Heart right ventricle (tissue), 16 donors: Measurements from ENCODE around the gene TMEFF2. TPM values are rescaled to one million over a fixed set of nuclear protein-coding genes. Genes with fewer than 3 reads are reported as not detected.
A peak's percentile ranks its signal among the peaks of the same experiment; 100 is the strongest.

Experiments used
- ATAC-seq, 8 donors: fragments of 200-7000 bp; cut with Tn5 transposase; one replicate each; pipeline ENCODE4 v1.9.1; 2020; ENCODE audit warnings: mild to moderate bottlenecking in 8 of 8, moderate library complexity in 8 of 8, moderate number of reproducible peaks in 1 of 8
- DNase-seq, 2 donors: peaks; one replicate each; pipeline ENCODE4 v3.0.0-alpha.2; 2020
- H3K27ac ChIP-seq, 10 donors: fragments of 200-600 bp; sonication (generic) in 2 of 10; one replicate each; pipeline versions ENCODE4 v1.5.0 to v1.8.0; 2020 to 2022; ENCODE audit warnings: mild to moderate bottlenecking in 3 of 10
- H3K27me3 ChIP-seq, 7 donors: fragments of 200-600 bp; one replicate each; pipeline ENCODE4 v1.8.0; 2021 to 2022; ENCODE audit warnings: mild to moderate bottlenecking in 2 of 7
- H3K36me3 ChIP-seq, 9 donors: fragments of 200-600 bp; sonication (generic) in 1 of 9; one replicate each; pipeline versions ENCODE4 v1.5.0 to v1.8.0; 2020 to 2022; ENCODE audit warnings: mild to moderate bottlenecking in 2 of 9
- H3K4me1 ChIP-seq, 9 donors: fragments of 200-600 bp; sonication (generic) in 1 of 9; one replicate each; pipeline versions ENCODE4 v1.5.0 to v1.8.0; 2020 to 2022; ENCODE audit warnings: mild to moderate bottlenecking in 4 of 9
- H3K4me3 ChIP-seq, 10 donors: fragments of 200-600 bp; sonication (generic) in 2 of 10; one replicate each; pipeline versions ENCODE4 v1.5.0 to v1.8.0; 2020 to 2022; ENCODE audit warnings: mild to moderate bottlenecking in 7 of 10, moderate library complexity in 2 of 10
- H3K9me3 ChIP-seq, 11 donors: fragments of 200-600 bp in 10 of 11; sonication (generic) in 2 of 11; one replicate each; pipeline versions ENCODE4 v1.5.0 to v1.8.0; 2013 to 2022; ENCODE audit warnings: mild to moderate bottlenecking in 2 of 11, control low read depth in 1 of 11, moderate library complexity in 1 of 11
- WGBS, 2 donors: extraction: QIAGEN DNeasy Blood & Tissue Kit; methylation state at CpG; one replicate each; pipeline ENCODE4 v1.1.7; 2013; ENCODE audit warnings: inconsistent platforms in 1 of 2; 5-methylcytosine and 5-hydroxymethylcytosine counted together
- intact Hi-C, 10 donors: fragments of 100-400 bp; cut with DNase I; formaldehyde crosslinking; loops; one replicate each; pipeline versions ENCODE4 v1.11.1 to v1.14.2; 2022
- polyA plus RNA-seq, 2 donors: library from polyadenylated mRNA; stranded (reverse); fragments of 200-250 nt; gene quantifications; one replicate each; pipeline ENCODE4 v1.2.3, GENCODE V29; 2013
- total RNA-seq, 10 donors: library from RNA; stranded (reverse); fragmentation: NEBNext Ultra II Directional in 3 of 10; extraction: Animal tissue kit (Norgen Biotek cat#: 25700) in 3 of 10; gene quantifications; one replicate each; pipeline versions ENCODE4 v1.2.1 to v1.2.4, GENCODE V29; 2021 to 2023
- TF ChIP-seq, protein P1 (sequence below), 9 donors: fragments of 200-600 bp; sonication (generic) in 2 of 9; IDR thresholded peaks; one replicate each; pipeline versions ENCODE4 v1.5.0 to v1.8.0; 2021 to 2022; ENCODE audit warnings: antibody characterized with exemption in 9 of 9, mild to moderate bottlenecking in 5 of 9, moderate library complexity in 1 of 9
- donor health status: Arrhythmogenic right ventricular cardiomyopathy.
- donor health status: ischemic (EF 13 %, LVEDD 7.1; RV severe dilation, severe dysfunction).
- donor health status: healthy with polysubstance abuse.
- donor health status: DM: no; HTN: yes; CAD: no.
- donor health status: DM: no; HTN: no; CAD: no.
- donor health status: ischemic (EF 25% LVEDD 6.9; RV normal size, moderate dysfunction).
- donor health status: ischemic (EF 25% LVEDD 5.7; RV mildly dilated, moderate dysfunction).
- donor health status: healthy.
- donor health status: DM: yes; HTN: yes; CAD: no.
- donor health status: Ischemic cardiomyopathy.
- donor health status: ischemic (EF 35%, LVEDD 5.7; RV mildly dilated, moderate dysfunction).
- donor health status: nonischemic (EF 11% LVEDD 7.7; RV severe dilation, severe dysfunction).
- donor health status: DM: yes; HTN: yes; CAD: no.
- donor health status: PGD.
- donor health status: ischemic (EF 29% LVEDD 5.4; RV normal size, mild dysfunction).
- donor health status: nonischemic (EF 23%, LVEDD 6.1; RV moderate dilation, normal function).

The TMEFF2 gene
- total and polyA plus RNA-seq, 12 donors = 0.09 to 0.41 (median 0.17) TPM; not detected in 8

DNA sequence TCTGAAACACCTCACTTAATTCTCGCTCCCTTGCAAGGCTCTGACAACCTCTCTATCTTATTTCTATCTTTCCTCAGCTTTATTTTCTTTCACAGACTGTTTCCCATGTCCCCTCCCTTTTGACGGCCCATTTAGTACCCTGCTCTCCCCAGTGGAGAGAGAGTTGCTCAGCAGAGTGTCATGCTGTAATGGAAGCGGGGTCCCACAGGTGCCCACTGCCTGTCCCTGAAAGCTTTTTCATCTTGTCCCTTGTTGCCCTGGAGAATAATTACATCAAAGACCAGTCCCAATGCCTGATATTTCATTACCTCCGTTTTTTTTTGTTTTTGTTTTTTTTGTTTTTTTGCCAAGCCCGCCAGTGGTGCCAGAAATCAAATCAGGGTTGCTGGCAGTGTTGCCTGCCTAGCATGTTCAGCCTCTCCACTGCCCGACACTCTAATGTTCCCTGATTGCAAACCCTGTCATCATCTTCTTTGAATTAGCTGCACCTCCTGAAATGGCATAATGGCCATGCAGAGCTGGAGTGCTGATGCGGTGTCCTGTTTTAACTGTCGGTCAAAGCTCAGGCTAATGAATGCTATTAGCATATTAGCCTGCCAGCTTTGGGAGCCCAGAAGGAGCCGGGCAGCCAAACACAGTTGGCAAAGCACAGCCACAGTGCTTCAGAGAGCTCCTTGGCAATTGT, 276.6 kb downstream of the TMEFF2 start:
- WGBS, 2 donors = 53 to 64% methylated on average over 9 of the region's 9 CpGs
- peak; percentile 12 to 18 for DNase-seq
- no peaks in the 10 kb centered on the region for H3K36me3 ChIP-seq
- H3K27me3 ChIP-seq = no peaks in the 10 kb centered on the region
- peak; percentile 73 to 98 (median 88) for ATAC-seq
- H3K4me1 ChIP-seq = peaks cover 0 to 14% (median 0%) of the 10 kb centered on the region in 9 donors
- no peaks in the 10 kb centered on the region for H3K9me3 ChIP-seq
- H3K4me3 ChIP-seq = no peak overlapping the region
- intact Hi-C loops = no loop called here
- TF ChIP-seq, protein P1, sequence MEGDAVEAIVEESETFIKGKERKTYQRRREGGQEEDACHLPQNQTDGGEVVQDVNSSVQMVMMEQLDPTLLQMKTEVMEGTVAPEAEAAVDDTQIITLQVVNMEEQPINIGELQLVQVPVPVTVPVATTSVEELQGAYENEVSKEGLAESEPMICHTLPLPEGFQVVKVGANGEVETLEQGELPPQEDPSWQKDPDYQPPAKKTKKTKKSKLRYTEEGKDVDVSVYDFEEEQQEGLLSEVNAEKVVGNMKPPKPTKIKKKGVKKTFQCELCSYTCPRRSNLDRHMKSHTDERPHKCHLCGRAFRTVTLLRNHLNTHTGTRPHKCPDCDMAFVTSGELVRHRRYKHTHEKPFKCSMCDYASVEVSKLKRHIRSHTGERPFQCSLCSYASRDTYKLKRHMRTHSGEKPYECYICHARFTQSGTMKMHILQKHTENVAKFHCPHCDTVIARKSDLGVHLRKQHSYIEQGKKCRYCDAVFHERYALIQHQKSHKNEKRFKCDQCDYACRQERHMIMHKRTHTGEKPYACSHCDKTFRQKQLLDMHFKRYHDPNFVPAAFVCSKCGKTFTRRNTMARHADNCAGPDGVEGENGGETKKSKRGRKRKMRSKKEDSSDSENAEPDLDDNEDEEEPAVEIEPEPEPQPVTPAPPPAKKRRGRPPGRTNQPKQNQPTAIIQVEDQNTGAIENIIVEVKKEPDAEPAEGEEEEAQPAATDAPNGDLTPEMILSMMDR (IDR thresholded peaks at IDR 0.05) = no peak
- peak overlapping the region in 3 of 10 donors; percentile 3 to 37 (median 34) for H3K27ac ChIP-seq

DNA sequence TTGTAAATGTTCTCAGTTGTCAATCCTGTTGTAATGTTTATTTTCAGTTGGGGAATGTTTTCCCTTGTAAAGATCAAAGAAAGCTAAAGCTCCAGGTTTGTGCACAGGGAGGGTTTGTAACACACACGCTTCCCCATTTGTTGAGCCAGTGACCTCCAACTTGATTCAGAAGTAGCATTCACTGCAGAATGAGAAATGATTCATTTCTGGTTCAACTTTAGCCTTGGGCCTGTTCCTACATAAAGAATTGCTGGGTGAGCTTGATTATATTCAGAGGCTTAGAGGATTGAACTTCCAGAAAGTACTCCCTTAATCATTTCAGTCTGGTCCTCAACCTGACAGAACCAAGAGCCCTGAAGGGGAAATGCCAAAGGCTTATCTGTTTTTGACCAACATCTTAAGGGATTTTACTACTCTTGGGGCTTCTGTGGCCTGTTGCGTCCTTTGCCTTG, 277.3 kb downstream of the TMEFF2 start:
- 89 to 99% methylated on average over 2 of the region's 2 CpGs for WGBS, 2 donors
- Histone ChIP-seq H3K4me1 (peaks cover 0 to 14% (median 0%) of the 10 kb centered on the region in 9 donors), H3K9me3 (no peaks in the 10 kb centered on the region), H3K4me3 (no peak overlapping the region), H3K27ac (peak overlapping the region in 2 of 10 donors; percentile 34 to 37), H3K27me3 (no peaks in the 10 kb centered on the region), H3K36me3 (no peaks in the 10 kb centered on the region)
- TF ChIP-seq, protein P1 (IDR thresholded peaks at IDR 0.05) = no peak
- ATAC-seq (no peak), DNase-seq (no peak)
- intact Hi-C loops = no loop called here

DNA sequence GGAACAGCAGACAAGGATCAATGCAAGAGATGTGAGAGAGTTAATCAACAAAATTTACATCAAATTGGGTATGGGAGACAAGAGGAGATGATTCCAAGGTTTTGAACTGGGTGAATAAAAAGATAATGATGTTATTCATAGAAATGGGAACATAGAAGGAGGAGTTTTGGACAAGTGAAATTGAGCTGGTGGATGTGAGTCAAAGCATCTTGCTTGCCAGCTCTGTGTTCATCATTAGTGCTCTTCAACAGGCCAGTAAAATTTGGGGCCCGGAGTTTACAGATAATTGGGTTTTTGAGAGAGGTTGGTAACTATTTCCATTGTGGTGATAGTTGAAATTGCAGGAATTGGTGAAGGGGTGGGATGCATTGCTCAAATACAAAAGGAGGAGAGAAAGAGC, 277.9 kb downstream of the TMEFF2 start:
- peaks cover 0 to 14% (median 0%) of the 10 kb centered on the region in 9 donors for H3K4me1 ChIP-seq
- TF ChIP-seq, protein P1 (IDR thresholded peaks at IDR 0.05) = no peak
- WGBS, 2 donors = 80 to 83% methylated on average over 1 of the region's 1 CpG
- no peaks in the 10 kb centered on the region for H3K9me3 ChIP-seq
- H3K27me3 ChIP-seq = no peaks in the 10 kb centered on the region
- no peak overlapping the region for H3K4me3 ChIP-seq
- no peak for ATAC-seq
- H3K36me3 ChIP-seq = no peaks in the 10 kb centered on the region
- intact Hi-C loops = no loop called here
- DNase-seq = no peak
- H3K27ac ChIP-seq = no peak overlapping the region

DNA sequence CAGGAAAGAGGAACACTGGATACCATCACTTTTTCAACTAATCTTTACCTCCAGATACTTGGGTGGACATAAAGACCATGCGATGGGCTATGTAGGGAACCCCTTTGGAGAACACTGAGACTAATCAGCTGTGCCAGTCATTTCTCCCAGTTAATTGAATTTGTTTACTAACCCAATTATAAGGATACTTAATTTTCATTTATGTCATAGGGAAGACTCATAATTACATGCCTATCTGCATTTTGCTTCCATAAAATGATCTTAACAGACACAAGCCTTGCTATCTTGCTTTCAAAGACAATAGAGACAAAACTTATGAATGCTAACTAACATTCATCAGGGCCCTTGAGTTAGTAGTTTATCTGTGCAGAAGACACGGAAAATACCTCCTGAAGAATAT, 279.0 kb downstream of the TMEFF2 start:
- TF ChIP-seq, protein P1 (IDR thresholded peaks at IDR 0.05) = no peak
- intact Hi-C loops = no loop called here
- no peaks in the 10 kb centered on the region for H3K27me3 ChIP-seq

More for the DNA sequence above, 279.0 kb downstream of the TMEFF2 start:
- no peak overlapping the region for H3K4me3 ChIP-seq
- H3K27ac ChIP-seq = no peak overlapping the region
- H3K9me3 ChIP-seq = no peaks in the 10 kb centered on the region
- peaks cover 0 to 14% (median 0%) of the 10 kb centered on the region in 9 donors for H3K4me1 ChIP-seq
- no peaks in the 10 kb centered on the region for H3K36me3 ChIP-seq
- DNase-seq (no peak), ATAC-seq (no peak)
- 97% methylated on average over 2 of the region's 2 CpGs for WGBS, 2 donors
